Measurements from ENCODE around the gene TTYH2.

GRCh38 chr17:74298778-74299177 is 85.4 kb downstream of the TTYH2 start:
- TF ChIP-seq GATA3 (IDR thresholded peaks at IDR 0.05; ENCODE audit: low read depth, low read length) = no peak
- TF ChIP-seq GATA2 (IDR thresholded peaks at IDR 0.05; ENCODE audit: low read depth, low read length) = no peak

Data from SH-SY5Y (cell line).